Gastrocnemius medialis (tissue), 4 donors: Measurements from ENCODE around the gene MAN1B1. TPM values are rescaled to one million over a fixed set of nuclear protein-coding genes. Genes with fewer than 3 reads are reported as not detected.

Experiments
- ATAC-seq, 2 donors: fragments of 150-250 bp; one replicate each; pipeline ENCODE4 v1.9.1; 2016
- DNase-seq, 2 donors: peaks; one replicate each; pipeline ENCODE4 v3.0.0-alpha.2; 2019
- H3K27ac ChIP-seq, 4 donors: fragments of 200-600 bp; sonication (generic); 1 replicate in 1 of 4; 2 replicates in 3 of 4; pipeline ENCODE4 v1.5.1; 2016 to 2018; ENCODE audit warnings: mild to moderate bottlenecking in 2 of 4, moderate library complexity in 1 of 4
- H3K27me3 ChIP-seq, 3 donors: fragments of 200-600 bp; sonication (generic) in 2 of 3; 1 replicate in 1 of 3; 2 replicates in 2 of 3; pipeline versions ENCODE4 v1.5.1 to v1.6.0; 2016 to 2019; ENCODE audit warnings: mild to moderate bottlenecking in 1 of 3, moderate library complexity in 1 of 3
- H3K36me3 ChIP-seq, 2 donors: fragments of 200-600 bp; sonication (generic) in 1 of 2; one replicate each; pipeline ENCODE4 v1.5.1; 2017 to 2018
- H3K4me1 ChIP-seq, 2 donors: fragments of 200-600 bp; sonication (generic) in 1 of 2; one replicate each; pipeline ENCODE4 v1.5.1; 2016 to 2017; ENCODE audit warnings: mild to moderate bottlenecking in 2 of 2
- H3K4me3 ChIP-seq, 4 donors: fragments of 200-600 bp; sonication (generic) in 3 of 4; 1 replicate in 1 of 4; 2 replicates in 3 of 4; pipeline ENCODE4 v1.5.1; 2016 to 2019; ENCODE audit warnings: mild to moderate bottlenecking in 2 of 4
- H3K9me3 ChIP-seq, 3 donors: fragments of 200-600 bp; sonication (generic) in 2 of 3; 1 replicate in 1 of 3; 2 replicates in 2 of 3; pipeline ENCODE4 v1.5.1; 2016 to 2019
- POLR2A ChIP-seq, 2 donors: fragments of 450-650 bp; IDR thresholded peaks; one replicate each; pipeline ENCODE4 v1.6.1; 2017; ENCODE audit warnings: antibody characterized with exemption in 2 of 2, mild to moderate bottlenecking in 2 of 2, moderate library complexity in 2 of 2
- in situ Hi-C, 4 donors: fragments of 200-750 bp; cut with MboI; loops; one replicate each; pipeline versions ENCODE4 v1.15.0 to v1.8.0; 2017; ENCODE audit warnings: low sequenced_read_pairs in 4 of 4
- intact Hi-C: fragments of 100-400 bp; cut with DNase I; formaldehyde crosslinking; loops from one replicate; pipeline ENCODE4 v1.15.1; 2023; ENCODE audit warnings: low total_unique reads
- total RNA-seq, 4 donors: library from RNA; depleted of rRNA; stranded (reverse); fragments of >200 nt; gene quantifications; one replicate each; pipeline versions ENCODE4 v1.1.0 to v1.2.3, GENCODE V29; 2016
- TF ChIP-seq, protein P1 (sequence below), 5 experiments: fragments of 450-650 bp in 3 of 5; fragments of 200-600 bp in 2 of 5; sonication (generic) in 2 of 5; IDR thresholded peaks in 4 of 5; conservative IDR thresholded peaks in 1 of 5; 1 replicate in 4 of 5; 2 replicates in 1 of 5; pipeline ENCODE4 v1.5.1; 2016 to 2019; ENCODE audit warnings: antibody characterized with exemption in 5 of 5, mild to moderate bottlenecking in 3 of 5, moderate library complexity in 3 of 5

MAN1B1 gene
- total RNA-seq, 4 donors from 2014 or later = 15.9 to 31.9 (median 21.1) TPM

DNA sequence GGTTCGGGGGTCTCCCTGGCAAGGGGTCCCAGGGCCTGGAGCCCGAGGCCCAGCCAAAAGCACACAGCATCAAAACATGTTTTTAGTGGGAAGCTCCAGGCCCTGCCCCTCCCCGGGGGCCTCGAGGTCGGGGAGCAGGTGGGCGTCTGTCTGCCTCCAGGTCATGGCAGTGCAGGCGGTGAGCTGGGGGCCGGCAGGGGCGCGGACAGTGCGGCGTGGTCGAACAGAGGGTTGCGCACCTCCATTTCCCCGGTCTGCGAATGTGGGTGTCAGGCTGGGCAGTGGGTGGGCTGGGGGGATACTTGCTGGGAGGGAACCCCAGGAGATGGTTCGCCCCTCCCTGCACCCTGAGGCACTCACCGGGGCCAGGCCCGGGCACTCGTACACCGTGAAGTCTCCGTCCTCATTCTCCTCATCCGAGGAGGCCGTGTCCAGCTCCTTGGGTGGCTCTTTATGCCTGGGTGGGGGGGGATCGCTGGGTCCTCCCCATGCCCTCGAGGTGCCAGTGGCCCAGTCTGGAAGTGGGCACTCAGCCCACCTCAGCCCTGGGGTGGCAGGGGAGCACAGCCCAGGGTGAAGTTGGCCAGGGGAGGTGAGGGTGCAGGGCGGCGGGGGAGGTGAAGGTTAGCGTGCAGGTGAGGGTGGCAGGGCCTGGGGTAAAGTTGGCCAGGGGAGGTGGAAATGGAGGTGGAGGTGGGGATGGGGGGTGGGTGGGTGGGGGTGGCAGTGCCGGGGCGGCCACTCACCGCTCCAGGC, 47.0 kb upstream of the MAN1B1 start:
- intact Hi-C loops = no loop called here
- peaks cover 0 to 1% (median 0%) of the 10 kb centered on the region in 3 donors for H3K27me3 ChIP-seq
- no peak for ATAC-seq
- peaks cover 0 to 12% of the 10 kb centered on the region in 2 donors for H3K36me3 ChIP-seq
- H3K27ac ChIP-seq = no peak overlapping the region
- TF ChIP-seq, protein P1, sequence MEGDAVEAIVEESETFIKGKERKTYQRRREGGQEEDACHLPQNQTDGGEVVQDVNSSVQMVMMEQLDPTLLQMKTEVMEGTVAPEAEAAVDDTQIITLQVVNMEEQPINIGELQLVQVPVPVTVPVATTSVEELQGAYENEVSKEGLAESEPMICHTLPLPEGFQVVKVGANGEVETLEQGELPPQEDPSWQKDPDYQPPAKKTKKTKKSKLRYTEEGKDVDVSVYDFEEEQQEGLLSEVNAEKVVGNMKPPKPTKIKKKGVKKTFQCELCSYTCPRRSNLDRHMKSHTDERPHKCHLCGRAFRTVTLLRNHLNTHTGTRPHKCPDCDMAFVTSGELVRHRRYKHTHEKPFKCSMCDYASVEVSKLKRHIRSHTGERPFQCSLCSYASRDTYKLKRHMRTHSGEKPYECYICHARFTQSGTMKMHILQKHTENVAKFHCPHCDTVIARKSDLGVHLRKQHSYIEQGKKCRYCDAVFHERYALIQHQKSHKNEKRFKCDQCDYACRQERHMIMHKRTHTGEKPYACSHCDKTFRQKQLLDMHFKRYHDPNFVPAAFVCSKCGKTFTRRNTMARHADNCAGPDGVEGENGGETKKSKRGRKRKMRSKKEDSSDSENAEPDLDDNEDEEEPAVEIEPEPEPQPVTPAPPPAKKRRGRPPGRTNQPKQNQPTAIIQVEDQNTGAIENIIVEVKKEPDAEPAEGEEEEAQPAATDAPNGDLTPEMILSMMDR (IDR thresholded peaks at IDR 0.05 in 4 of 5, conservative IDR thresholded peaks at IDR 0.05 in 1 of 5) = no peak
- TF ChIP-seq POLR2A (IDR thresholded peaks at IDR 0.05) = no peak
- H3K4me3 ChIP-seq = no peak overlapping the region
- no peaks in the 10 kb centered on the region for H3K9me3 ChIP-seq
- DNase-seq = no peak
- H3K4me1 ChIP-seq = peaks cover 4 to 9% of the 10 kb centered on the region in 2 donors
- in situ Hi-C loops = loop anchor here in 3 of 4 donors (5.0 to 10.0 kb wide), 3 partner anchors 95 to 255 kb away; partner anchors contain the start of genes C8G (in 1 of the 3) and FBXW5 (in 1 of the 3)

DNA sequence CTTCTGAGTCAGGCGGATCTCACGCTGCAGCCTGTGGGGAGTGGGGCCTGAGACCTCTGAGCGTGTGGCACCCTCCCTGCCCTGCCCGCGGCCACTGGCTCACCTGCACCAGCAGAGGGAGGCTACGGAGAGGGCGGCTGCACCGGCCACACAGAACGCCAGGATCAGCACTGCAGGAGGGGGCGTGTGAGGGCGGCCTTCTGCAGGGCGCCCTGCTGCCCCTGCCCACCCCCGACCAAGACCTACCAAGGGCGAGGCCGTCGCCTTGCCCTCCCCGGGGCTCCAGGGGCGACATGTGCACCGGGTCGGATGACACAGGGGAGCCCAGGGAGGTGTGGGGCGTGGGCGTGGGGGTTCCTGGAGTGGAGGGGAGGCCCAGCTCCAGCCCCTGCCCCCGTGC, 46.2 kb upstream of the MAN1B1 start:
- peaks cover 5 to 16% of the 10 kb centered on the region in 2 donors for H3K4me1 ChIP-seq
- no peaks in the 10 kb centered on the region for H3K27me3 ChIP-seq
- no peak overlapping the region for H3K4me3 ChIP-seq
- no peaks in the 10 kb centered on the region for H3K9me3 ChIP-seq
- intact Hi-C loops (no loop called here), in situ Hi-C loops (no loop called here)
- H3K27ac ChIP-seq = no peak overlapping the region
- no peak for DNase-seq
- no peak for ATAC-seq
- TF ChIP-seq, protein P1 (IDR thresholded peaks at IDR 0.05 in 4 of 5, conservative IDR thresholded peaks at IDR 0.05 in 1 of 5) = no peak
- no peak for TF ChIP-seq POLR2A (IDR thresholded peaks at IDR 0.05)
- H3K36me3 ChIP-seq = peaks cover 0 to 12% of the 10 kb centered on the region in 2 donors

DNA sequence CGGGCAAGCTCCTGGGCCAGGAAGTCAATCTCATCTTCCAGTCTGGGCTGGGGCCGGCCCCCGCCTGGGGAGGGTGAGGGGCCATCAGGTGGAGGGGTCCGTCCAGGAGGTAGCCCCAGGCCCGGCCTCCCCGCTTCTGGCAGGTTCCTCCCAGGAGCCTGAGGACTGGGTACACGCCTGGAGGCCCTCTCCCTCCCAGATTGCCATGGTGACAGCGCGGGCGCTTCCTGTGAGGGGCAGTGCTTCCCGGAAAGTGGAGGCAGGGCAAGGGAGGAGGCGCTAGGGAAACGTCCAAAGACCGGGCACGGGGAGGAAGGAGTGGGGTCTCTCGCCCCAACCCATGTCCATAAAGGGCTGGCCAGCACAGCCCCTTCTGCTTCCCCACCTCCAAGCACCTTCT, 45.7 kb upstream of the MAN1B1 start:
- Histone ChIP-seq H3K27ac (no peak overlapping the region), H3K36me3 (peaks cover 0 to 12% of the 10 kb centered on the region in 2 donors), H3K9me3 (no peaks in the 10 kb centered on the region), H3K4me3 (no peak overlapping the region), H3K27me3 (no peaks in the 10 kb centered on the region), H3K4me1 (peaks cover 5 to 18% of the 10 kb centered on the region in 2 donors)
- intact Hi-C loops = no loop called here
- DNase-seq (no peak), ATAC-seq (no peak)
- TF ChIP-seq POLR2A (IDR thresholded peaks at IDR 0.05) = no peak
- TF ChIP-seq, protein P1 (IDR thresholded peaks at IDR 0.05 in 4 of 5, conservative IDR thresholded peaks at IDR 0.05 in 1 of 5) = no peak
- in situ Hi-C loops = no loop called here

DNA sequence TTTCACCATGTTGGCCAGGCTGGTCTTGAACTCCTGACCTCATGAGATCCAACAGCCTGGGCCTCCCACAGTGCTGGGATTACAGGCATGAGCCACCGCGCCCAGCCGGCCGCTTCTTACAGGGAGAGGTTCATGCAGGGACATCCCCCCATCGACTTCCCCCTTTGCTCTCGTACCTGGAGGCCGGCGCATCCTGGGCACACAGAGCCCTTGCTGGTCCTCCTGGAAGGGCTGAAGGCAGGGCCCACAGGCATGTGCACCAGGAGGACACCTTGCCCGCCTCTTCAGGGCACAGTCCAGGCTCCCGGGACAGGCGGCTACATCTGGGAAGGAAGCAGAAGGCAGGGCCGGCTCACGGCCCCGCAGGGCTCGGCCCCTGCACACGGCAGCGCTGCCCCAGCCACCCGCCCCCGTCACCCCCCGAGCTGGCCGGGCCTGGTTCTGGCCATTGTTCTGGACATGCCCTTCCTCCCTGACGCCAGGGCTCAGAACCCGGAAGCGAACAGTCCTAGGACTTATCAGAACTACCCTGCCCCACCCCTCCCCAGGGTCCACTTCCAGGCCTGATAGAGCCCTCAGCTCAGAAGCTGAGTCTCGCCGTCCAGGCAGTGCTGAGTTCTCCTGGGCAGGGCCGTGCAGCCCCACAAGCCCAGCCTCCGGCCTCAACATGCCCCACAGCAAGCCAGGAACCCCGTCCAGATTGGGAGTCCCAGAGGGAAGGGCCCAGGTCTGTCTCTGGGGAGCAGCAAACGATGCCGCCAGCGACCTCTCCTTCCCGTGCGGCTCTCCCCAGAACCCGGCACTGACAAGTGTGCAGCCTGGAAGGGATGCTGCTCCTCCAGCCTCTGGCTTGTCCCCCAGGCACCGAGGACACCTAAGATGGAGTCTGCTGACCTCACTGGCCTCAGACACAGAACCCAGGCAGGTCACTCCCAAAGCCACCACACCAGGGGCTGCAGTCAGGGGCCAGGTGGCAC, 43.7 kb upstream of the MAN1B1 start:
- H3K27me3 ChIP-seq = peaks cover 9 to 16% (median 14%) of the 10 kb centered on the region in 3 donors
- H3K9me3 ChIP-seq = no peaks in the 10 kb centered on the region
- ATAC-seq = peak; percentile 19 to 37
- peak overlapping the region in 3 of 4 donors; percentile 22 to 60 (median 60) for H3K4me3 ChIP-seq
- intact Hi-C loops = no loop called here
- no peak for TF ChIP-seq POLR2A (IDR thresholded peaks at IDR 0.05)
- TF ChIP-seq, protein P1 (IDR thresholded peaks at IDR 0.05 in 4 of 5, conservative IDR thresholded peaks at IDR 0.05 in 1 of 5) = no peak
- in situ Hi-C loops = no loop called here
- H3K36me3 ChIP-seq = peaks cover 0 to 12% of the 10 kb centered on the region in 2 donors
- no peak for DNase-seq
- peak overlapping the region; percentile 37 to 68 (median 66) for H3K27ac ChIP-seq
- peaks cover 5 to 24% of the 10 kb centered on the region in 2 donors for H3K4me1 ChIP-seq
